Measurements from ENCODE around the gene RFPL1.
"Not testable (repeated sequence)": the region's sequence is repeated elsewhere in the genome, so short reads cannot be mapped to it uniquely, and the experiment has no call there.

The RFPL1 gene

GRCh38 chr22:29438283-29438682, at the start of gene RFPL1:
Gene RFPL1 (plus strand): TSS chr22:29438583.
- not testable (repeated sequence) for DNase-seq (ENCODE audit: low spot score)

DNA sequence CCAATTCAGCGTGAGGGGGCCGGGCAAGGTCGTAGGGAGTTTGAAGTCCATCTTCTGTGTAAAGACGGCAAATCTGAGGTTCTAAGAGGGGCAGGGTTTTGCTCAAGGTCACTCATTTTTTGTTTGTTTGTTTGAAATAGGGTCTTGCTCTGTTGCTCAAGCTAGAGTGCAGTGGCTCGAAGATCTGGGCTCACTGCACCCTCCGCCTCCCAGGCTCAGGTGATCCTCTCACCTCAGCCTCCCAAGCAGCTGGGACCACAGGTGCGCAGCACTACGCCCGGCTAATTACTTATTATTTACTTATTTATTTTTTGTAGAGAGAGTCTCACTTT, 49.7 kb upstream of the RFPL1 start:
- DNase-seq (ENCODE audit: low spot score) = no peak

DNA sequence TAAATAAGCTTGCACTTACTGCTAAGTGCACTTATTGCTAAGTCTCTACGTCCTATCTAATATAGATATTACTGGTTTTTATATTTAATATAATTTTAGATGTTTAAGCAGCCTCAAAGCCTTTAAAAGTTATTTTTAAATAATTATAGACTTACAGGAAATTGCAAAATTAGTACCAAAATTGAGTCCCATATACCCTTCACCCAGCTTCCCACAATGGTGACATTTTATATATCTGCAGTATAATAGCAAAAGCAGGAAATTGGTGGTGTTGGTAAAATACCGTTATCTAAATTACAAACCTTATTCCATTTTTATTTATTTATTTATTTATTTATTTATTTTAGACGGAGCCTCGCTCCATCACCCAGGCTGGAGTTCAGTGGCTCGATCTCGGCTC, 48.1 kb upstream of the RFPL1 start:
- DNase-seq (ENCODE audit: low spot score) = no peak

DNA sequence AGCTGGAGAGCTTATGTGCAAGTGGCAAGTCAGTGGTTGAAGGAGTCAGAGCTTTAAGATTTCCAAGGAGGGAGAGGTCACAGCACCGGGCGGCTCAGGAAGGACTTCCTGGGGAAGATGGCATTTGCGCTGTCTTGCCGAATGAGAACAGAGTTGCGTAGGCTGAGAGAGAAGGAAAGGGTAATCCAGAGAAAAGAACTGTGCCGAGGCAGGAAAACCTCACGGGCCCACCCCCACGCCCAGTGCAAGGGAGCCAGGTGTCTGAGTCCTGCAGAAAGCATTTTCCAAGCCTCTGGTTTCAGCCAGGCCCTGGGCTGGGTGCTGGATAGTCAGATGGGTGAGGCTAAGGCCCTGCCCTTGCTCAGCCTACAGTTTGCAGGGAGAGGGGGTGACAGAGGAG, 46.8 kb upstream of the RFPL1 start:
- DNase-seq (ENCODE audit: low spot score) = no peak

DNA sequence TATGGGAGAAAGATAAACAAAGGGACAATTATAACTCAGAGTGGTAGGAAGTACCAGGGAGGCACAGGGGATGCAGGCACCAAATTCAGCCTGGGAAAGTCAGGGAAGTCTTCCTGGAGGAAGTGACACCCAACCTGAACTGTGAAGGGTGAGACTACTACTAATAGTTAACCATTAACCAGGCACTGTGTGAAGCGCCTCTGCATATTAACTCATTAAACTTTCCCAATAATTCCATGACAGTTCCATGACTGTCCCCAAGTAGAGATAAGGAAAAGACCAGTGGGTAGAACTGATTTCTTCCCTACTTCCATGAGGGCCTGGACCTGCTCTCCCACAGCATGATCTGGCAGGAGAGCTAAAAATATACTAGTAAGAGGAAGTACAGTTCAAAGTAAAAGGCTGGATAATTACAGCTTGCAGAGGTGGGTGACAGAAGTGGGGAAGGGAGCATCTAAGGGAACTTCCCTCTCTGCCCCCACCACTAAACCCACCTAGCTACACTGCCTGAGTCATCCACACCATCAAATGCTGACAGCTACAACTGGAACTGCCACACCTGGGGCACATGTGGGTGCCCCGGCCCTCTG, 45.3 kb upstream of the RFPL1 start:
- no peak for DNase-seq (ENCODE audit: low spot score)

- peak; percentile 74 for DNase-seq (ENCODE audit: low spot score)
These were observed 43.3 kb upstream of the RFPL1 start for GRCh38 chr22:29394931-29395581.

DNA sequence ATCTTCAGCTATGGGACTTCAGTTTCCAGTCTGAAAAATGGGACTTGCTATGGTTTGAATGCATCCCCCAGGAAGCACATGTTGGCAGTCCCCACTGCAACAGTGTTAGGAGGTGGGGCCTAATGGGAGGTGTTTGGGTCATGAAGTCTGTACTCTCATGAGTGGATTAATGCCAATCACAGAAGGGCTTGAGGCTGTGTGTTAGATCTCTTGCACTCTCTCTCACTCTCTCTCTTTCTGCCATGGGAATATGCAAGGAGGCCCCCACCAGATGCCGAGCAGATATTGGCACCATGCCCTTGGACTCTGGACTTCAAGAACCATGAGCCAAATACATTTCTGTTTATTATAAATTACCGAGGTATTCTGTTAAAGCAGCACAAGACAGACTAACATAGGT, 42.3 kb upstream of the RFPL1 start:
- DNase-seq (ENCODE audit: low spot score) = no peak

DNA sequence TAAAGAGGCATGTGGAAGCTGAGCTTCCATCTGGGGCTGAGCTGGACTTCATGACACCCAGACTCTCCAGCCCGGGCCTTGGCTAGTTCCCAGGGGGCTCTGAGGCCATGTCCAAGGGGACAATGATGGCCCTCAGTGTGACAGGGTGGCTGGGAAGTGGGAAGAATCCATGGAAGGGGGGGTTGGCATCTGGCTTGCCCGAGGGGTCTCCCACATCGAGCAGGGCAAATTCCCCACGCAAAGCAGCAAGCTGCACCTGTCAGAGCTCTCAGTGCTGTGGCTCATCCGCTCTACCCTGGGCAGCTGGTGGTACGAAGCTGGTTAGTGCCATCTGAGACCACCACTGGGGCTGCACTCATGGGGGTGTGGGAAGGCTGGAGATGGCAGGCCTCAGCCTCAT, 40.6 kb upstream of the RFPL1 start:
- DNase-seq (ENCODE audit: low spot score) = no peak

- no peak for DNase-seq (ENCODE audit: low spot score)
These were observed 37.8 kb upstream of the RFPL1 start for GRCh38 chr22:29400576-29400975.

GRCh38 chr22:29401538-29401937, 36.8 kb upstream of the RFPL1 start:
- DNase-seq (ENCODE audit: low spot score) = not testable (repeated sequence)

DNA sequence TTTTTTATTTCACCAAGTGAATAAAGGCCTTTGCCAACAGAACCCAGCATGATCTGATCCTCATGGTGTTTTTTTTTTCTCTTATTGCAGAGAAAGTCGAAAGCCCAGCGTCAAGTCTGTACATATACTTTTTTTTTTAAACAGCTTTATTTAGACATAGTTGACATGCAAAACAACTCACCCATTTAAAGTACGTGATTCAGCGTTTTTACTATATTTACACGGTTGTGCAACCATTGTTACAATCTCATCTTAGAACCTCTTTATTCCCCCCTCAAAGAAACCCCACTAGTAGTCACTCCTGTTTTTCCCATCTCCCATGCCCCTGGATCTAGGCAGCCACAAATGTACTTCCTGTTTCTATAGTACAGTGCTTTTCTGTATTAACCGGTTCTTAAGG, 29.4 kb upstream of the RFPL1 start:
- DNase-seq (ENCODE audit: low spot score) = no peak

DNA sequence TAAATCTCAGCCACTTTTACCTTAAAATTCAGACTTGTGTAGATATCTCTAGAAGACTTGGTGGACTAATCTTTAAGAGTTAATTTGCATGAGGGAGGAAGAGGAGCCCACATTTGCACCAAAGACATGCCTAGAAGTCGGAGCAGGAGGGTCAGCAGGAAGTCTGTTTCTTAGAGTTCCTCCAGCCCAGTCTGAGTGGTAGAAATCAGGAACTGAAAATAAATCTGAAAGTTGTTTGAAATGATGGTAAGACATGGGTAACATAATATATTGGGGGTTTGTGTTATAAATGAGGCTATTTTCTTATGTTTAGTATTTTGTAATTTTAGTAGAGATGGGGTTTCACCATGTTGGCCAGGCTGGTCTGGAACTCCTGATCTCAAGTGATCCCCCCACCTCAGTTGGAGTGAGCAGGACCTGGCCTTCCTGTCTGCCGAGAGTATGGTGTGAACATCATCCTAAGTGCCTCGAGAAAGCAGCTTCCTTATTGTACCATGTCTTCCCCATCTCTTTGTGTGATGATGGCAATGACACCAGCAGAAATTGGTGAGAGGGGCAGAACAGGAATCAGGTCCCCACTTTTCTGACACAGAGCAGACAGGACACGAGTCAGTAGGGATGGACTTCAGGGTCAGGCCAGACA, 26.7 kb upstream of the RFPL1 start:
- not testable (repeated sequence) for DNase-seq (ENCODE audit: low spot score)

DNA sequence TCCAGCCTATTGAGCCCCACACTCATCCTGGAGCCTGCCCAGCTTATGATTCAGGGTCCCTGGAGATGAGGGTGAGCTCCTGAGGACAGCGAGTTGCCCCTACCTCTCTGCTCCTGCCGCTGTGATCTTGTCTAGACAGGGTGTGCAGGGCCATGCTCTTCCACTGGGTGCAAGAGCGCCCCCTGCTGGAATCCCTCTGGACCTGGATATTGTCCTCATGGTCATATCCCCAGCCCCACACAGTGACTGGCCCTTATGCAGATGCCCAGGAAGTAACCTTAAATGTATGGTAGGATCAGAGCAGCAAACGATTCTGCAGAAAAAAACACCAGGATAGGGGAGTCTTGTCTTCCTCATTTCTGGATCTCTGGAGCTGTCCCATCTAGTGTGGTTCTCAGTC, 25.6 kb upstream of the RFPL1 start:
- peak; percentile 14 for DNase-seq (ENCODE audit: low spot score)

GRCh38 chr22:29414951-29415591, 23.3 kb upstream of the RFPL1 start:
- peak; percentile 77 for DNase-seq (ENCODE audit: low spot score)

DNA sequence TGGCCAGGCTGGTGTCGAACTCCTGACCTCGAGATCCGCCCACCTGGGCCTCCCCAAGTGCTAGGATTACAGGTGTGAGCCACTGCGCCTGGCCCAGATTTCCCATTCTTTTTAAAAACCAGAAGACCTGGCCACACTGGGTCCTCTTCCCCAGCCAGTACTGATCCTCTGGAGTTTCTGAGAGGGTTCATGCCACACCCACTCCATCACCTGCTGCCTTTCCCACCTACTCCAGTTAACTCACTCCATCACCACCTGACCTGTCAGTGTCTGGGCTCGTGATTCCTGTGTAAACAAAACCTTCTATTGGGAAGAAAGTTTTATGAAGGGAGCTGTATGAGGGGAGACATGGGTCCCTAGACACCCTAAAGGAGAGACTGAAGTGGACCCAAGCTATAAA, 19.7 kb upstream of the RFPL1 start:
- DNase-seq (ENCODE audit: low spot score) = not testable (repeated sequence)

DNA sequence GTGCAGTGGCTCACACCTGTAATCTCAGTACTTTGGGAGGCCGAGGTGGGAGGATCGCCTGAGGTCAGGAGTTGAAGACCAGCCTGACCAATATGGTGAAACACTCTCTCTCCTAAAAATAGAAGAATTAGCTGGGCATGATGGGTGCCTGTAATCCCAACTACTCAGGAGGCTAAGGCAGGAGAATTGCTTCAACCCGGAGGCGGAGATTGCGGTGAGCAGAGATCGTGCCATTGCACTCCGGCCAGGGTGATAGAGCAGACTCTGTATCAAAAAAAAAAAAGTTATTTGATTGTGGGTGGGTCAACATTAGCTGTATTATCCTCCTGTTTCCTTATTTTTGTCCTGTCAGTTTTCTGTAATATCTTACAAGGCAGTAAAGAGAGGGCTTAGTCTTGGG, 11.9 kb upstream of the RFPL1 start:
- no peak for DNase-seq (ENCODE audit: low spot score)

DNA sequence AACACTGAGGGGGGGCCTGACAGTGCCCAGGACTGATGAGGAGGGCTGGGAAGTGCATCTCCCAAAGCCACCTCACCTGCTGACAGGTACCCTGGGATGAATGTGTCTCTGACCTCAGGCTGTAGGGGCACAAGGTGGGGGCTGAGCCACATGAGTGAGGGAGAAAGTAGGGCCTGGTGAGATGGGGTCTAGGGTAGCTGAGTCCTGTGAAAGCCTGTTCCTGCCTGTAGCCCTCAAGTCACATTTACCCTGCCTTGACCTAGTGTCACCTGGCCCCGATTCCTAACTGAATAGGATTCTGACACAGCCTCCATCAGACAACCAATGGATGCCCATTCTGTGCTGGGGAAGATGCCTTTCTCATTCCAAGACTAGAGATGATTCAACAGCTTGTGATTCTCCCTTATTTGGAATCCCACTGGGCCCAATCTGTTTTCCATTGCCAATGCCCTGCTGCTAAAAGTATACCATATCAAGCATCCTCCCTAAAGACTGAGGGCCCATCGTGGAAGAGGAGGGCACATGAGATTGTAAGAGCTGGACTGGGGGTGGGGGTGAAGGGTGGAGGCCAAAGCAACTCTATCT, 11.1 kb upstream of the RFPL1 start:
- no peak for DNase-seq (ENCODE audit: low spot score)

DNA sequence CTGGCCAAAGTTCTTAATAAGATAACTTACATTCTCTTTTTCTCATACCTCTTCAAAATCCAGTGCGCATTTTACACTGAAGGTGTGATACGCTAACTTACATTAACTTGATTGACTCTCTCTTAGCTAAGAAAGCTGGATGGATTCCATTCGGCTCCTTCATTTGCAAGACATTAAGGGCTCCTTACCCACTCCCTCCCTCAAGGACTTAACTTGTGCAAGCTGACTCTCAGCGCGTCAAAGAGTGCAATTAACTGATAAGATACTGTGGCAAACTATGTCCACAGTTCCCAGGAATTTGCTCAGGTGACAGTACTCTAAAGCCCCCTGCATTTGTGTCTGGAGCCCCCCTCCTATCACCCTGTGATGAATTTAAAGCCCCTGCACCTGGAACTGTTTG, 6.4 kb upstream of the RFPL1 start:
- DNase-seq (ENCODE audit: low spot score) = no peak

GRCh38 chr22:29433856-29434255, 4.5 kb upstream of the RFPL1 start:
- DNase-seq (ENCODE audit: low spot score) = no peak

DNA sequence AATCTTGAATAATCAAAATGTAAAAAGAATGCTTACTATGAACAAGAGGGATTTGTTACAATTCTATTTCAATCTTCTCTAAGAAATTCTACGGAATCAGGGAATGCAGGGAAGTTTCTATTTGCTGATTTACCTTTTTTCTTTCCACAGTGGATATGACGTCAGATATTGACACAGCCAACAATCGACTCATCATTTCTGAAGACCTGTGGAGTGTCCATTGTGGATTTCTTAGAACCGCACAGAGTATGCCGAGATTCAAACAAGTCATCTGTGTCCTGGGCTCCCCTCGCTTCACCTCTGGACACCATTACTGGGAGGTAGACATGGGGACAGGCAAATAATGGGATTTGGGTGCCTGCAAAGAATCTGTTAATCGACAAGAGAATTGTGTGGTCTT, 4.1 kb upstream of the RFPL1 start:
- DNase-seq (ENCODE audit: low spot score) = no peak

DNA sequence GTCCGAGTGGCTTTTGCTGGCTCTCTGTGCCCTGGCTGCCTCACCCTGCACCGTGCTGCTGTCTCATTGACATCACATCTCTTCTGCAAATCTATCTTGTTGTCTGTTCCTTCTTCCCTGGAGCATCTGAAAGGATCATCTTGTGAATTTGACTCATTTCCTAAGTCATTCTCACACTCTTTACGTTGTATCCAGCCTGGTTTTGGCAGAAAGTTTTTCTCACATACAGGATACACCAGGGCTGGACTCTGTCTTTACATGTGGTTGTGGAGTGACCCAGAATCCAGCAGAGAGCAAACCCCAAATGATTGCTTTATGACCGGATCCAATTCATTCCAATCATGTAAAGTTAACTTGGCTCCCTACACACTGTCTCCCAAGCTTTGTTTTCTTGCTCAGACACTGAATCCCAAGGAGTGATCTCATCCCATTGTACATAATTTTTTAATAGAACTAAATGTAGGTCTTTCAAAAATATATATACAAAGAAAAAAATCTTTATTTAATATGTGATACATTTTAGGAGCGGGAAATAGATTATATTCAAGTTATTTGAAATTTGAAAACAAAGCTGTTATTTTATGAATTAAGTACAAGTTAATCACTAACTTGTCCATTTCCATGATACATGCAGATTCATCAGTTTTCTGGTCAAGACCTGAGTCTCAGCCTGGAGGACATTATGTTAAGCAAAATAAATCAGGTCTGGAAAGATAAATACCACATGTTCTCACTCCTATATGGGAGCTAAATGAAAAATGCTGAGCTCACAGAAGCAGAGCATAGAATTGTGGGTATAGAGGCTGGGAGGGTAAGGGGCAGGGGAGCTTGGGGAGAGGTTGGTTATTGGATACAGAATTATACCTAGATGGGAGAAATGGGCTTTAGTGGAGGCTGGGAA, 2.9 kb upstream of the RFPL1 start:
- no peak for DNase-seq (ENCODE audit: low spot score)

GRCh38 chr22:29442976-29443375, 4.6 kb downstream of the RFPL1 start:
- DNase-seq (ENCODE audit: low spot score) = no peak
